Coronary artery (tissue), 2 donors: Measurements from ENCODE around the gene SUCLG2.

ENCODE experiments used
- DNase-seq: peaks from one replicate; pipeline ENCODE4 v3.0.0-alpha.2; 2017; ENCODE audit warnings: low spot score
- H3K27ac ChIP-seq, 2 donors: fragments of 200-600 bp; sonication (generic); one replicate each; pipeline ENCODE4 v1.5.1; 2016 to 2019
- H3K4me3 ChIP-seq: fragments of 200-600 bp; sonication (generic); 2 replicates; pipeline ENCODE4 v1.5.1; 2016; ENCODE audit warnings: mild to moderate bottlenecking, moderate library complexity
- TF ChIP-seq, protein P1 (sequence below): fragments of 200-600 bp; sonication (generic); IDR thresholded peaks from one replicate; pipeline ENCODE4 v1.5.1; 2019; ENCODE audit warnings: antibody characterized with exemption

Gene SUCLG2

DNA sequence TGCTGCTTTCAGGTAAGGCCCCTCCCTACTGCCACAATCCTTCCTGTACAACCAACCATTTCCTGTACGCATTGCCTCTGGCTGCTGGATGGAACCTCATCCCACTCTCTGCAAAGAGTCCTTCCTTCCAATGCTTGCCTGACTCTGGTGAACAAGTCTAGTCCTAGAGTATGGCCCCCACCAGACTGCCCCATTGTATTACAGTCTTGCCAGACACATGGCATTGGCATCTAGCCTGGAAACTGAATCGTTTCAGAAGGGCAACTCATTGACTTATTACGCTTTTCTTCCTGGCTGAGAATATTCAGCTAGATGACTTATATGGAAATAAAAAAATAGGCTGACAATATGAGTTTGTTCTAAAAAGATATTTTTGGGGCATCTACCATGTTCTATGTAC, 170.3 kb downstream of the SUCLG2 start:
- Histone ChIP-seq H3K4me3 (no peak overlapping the region), H3K27ac (no peak overlapping the region)
- DNase-seq: no peak
- TF ChIP-seq, protein P1, sequence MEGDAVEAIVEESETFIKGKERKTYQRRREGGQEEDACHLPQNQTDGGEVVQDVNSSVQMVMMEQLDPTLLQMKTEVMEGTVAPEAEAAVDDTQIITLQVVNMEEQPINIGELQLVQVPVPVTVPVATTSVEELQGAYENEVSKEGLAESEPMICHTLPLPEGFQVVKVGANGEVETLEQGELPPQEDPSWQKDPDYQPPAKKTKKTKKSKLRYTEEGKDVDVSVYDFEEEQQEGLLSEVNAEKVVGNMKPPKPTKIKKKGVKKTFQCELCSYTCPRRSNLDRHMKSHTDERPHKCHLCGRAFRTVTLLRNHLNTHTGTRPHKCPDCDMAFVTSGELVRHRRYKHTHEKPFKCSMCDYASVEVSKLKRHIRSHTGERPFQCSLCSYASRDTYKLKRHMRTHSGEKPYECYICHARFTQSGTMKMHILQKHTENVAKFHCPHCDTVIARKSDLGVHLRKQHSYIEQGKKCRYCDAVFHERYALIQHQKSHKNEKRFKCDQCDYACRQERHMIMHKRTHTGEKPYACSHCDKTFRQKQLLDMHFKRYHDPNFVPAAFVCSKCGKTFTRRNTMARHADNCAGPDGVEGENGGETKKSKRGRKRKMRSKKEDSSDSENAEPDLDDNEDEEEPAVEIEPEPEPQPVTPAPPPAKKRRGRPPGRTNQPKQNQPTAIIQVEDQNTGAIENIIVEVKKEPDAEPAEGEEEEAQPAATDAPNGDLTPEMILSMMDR: no peak

DNA sequence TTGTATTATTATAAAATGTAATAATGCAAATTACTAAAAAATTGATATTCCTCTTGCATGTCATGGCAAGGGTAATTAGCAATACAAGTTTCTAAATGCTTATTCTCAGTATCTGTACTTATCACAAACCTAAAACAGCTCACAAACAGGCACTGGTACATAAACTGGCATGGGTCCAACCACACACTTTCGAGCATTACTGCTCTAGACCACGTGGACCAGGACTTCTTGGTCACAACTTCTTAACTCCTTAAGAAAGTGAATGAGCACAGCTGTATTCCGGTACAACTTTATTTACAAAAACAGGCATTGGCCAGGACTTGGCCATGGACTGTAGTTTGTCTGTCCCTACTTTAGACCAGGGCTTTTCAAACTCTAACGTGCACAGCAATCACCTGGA, 173.3 kb downstream of the SUCLG2 start:
- Histone ChIP-seq H3K27ac (no peak overlapping the region), H3K4me3 (no peak overlapping the region)
- DNase-seq: no peak
- TF ChIP-seq, protein P1: no peak

DNA sequence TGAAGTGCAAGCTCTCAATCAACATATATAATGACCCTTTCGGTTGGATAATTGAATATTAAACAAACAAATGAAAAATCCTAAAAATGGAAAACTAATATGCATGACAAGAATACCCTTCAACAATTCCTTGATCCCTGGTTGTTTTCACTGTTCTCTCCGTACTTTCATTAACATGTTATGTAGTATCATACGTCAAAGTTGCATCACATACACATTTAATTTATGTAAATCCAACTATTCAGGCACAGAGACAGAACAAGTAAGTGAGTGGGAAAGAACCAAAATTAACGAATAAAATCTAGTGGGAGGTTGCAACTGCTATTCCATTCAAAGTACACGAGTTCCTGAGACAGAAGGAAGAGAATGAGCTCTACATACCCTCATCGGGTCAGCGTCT, 176.0 kb downstream of the SUCLG2 start:
- TF ChIP-seq, protein P1: no peak
- Histone ChIP-seq H3K27ac (no peak overlapping the region), H3K4me3 (no peak overlapping the region)
- no peak for DNase-seq

DNA sequence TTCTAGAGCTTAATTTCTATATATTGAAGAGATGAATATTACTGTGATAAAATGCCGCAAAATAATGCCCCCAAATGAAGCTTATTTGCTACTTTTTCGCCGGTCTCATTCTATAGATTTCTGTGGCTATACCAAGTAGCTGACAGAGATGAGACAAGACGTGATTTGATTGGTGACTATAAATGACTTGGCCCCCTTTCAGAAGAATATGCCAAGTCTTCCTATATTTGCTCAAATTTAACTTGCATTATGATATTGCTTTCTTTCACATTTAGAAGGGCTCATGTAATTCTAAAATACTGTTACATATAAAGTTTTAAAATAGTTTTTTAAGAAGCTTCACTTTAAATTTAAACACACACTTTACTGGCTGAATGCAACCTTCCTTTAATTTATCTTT, 180.1 kb downstream of the SUCLG2 start:
- TF ChIP-seq, protein P1: no peak
- no peak for DNase-seq
- H3K27ac ChIP-seq: no peak overlapping the region
- no peak overlapping the region for H3K4me3 ChIP-seq

DNA sequence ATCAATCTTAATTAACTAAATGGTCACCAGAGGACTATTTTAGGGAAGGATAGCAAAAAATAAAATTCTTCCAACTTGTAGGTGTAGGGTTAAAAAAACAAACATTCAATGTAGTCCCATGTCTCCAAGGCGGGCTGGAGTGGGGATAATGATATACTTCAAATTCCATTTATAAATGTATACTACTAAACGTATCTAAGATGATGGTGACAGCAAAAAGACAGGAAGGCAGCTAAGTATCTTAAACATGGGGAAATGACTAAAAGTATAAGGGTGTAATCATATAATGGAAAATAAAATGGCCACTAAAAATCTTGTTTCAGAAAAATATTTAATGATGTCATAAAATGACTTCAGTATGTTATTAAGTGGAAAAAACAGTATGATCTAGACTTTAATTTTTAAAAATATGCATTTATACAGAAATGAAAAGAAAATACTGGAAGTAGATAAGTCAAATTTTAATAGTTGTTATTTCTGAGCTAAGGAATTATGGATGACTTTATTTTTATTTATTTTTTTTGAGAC, 181.7 kb downstream of the SUCLG2 start:
- no peak for DNase-seq
- H3K4me3 ChIP-seq: no peak overlapping the region

DNA sequence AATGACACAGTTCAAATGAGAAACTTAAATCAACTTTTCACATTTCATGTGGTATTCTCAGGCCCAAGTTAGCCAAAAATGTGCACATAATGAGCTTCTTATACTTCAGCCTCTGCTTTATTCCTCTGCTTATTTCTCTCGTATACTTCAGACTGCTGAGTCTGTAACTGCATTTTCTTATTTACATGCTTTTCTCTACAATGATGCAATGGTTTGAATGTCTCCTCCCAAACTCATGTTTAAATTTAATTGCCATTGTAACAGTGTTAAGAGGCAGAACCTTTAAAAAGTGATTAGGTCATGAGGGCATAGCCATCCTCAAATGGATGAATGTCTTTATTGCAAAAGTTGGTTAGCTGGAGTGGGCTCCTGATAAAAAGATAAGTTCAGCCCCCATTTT, 184.2 kb downstream of the SUCLG2 start:
- Histone ChIP-seq H3K27ac (no peak overlapping the region), H3K4me3 (no peak overlapping the region)
- TF ChIP-seq, protein P1: no peak
- no peak for DNase-seq

More for the DNA sequence above, 181.7 kb downstream of the SUCLG2 start:
- no peak overlapping the region for H3K27ac ChIP-seq
- TF ChIP-seq, protein P1: no peak

DNA sequence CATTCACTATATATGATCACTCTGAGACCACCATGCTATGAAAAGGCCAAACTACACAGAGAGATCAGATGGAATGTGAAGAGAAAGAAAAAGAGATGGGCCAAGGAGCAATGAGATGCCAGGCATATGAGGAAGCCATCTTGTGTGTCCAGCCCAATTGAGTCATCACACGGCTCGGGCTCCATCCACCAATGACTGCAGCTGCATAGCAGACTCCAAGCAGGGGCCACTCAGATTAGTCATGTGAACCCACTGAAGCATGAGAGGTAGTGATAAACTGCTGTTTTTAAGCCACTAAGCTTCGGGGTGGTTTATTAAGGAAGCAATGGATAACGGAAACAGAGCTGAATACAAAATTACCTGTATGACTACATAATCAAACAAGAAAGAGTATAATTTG, 185.9 kb downstream of the SUCLG2 start:
- H3K27ac ChIP-seq: no peak overlapping the region
- DNase-seq: no peak
- TF ChIP-seq, protein P1: no peak
- H3K4me3 ChIP-seq: no peak overlapping the region
